Stimulated activated CD8-positive, alpha-beta memory T cell treated with anti-CD3 and anti-CD28 coated beads, Interleukin-15, amount 100 ng/mL, for 4 hours (primary cell): ENCODE results near the gene CYB561A3.

Experiments used
- DNase-seq, 2 donors: peaks; one replicate each; pipeline ENCODE4 v3.0.0-alpha.2; 2020; ENCODE audit warnings: low read depth in 2 of 2

Gene CYB561A3

GRCh38 chr11:61369372-61370348 lies 8.0 kb upstream of the CYB561A3 start:
- DNase-seq, result no peak

GRCh38 chr11:61368646-61369045 lies 7.0 kb upstream of the CYB561A3 start:
- DNase-seq, result no peak

GRCh38 chr11:61367406-61367805 lies 5.7 kb upstream of the CYB561A3 start:
- no peak for DNase-seq

- DNase-seq, result no peak
Observed at GRCh38 chr11:61364012-61364675, 2.5 kb upstream of the CYB561A3 start.

GRCh38 chr11:61362542-61362875 lies 827 bp upstream of the CYB561A3 start:
- no peak for DNase-seq

GRCh38 chr11:61361237-61361740 lies 393 bp downstream of the CYB561A3 start:
- no peak for DNase-seq

- DNase-seq, result no peak
Observed at GRCh38 chr11:61359516-61359915, 2.2 kb downstream of the CYB561A3 start.

- DNase-seq, result no peak
Observed at GRCh38 chr11:61358566-61358965, 3.1 kb downstream of the CYB561A3 start.

GRCh38 chr11:61357894-61358239 lies 3.8 kb downstream of the CYB561A3 start:
- no peak for DNase-seq

- no peak for DNase-seq
Observed at GRCh38 chr11:61357233-61357893, 4.3 kb downstream of the CYB561A3 start.

GRCh38 chr11:61356706-61357105 lies 5.0 kb downstream of the CYB561A3 start:
- DNase-seq, result no peak

- no peak for DNase-seq
Observed at GRCh38 chr11:61354208-61354607, 7.5 kb downstream of the CYB561A3 start.

GRCh38 chr11:61353131-61354067 lies 8.3 kb downstream of the CYB561A3 start:
- DNase-seq, result no peak

- no peak for DNase-seq
Observed at GRCh38 chr11:61352038-61352437, 9.6 kb downstream of the CYB561A3 start.

GRCh38 chr11:61350803-61351202 lies 10.9 kb downstream of the CYB561A3 start:
- DNase-seq, result no peak

- DNase-seq, result no peak
Observed at GRCh38 chr11:61350336-61350735, 11.3 kb downstream of the CYB561A3 start.

GRCh38 chr11:61349916-61350315 lies 11.8 kb downstream of the CYB561A3 start:
- DNase-seq, result no peak

- no peak for DNase-seq
Observed at GRCh38 chr11:61349189-61349751, 12.4 kb downstream of the CYB561A3 start.

- DNase-seq, result no peak
Observed at GRCh38 chr11:61347916-61348461, 13.7 kb downstream of the CYB561A3 start.

- no peak for DNase-seq
Observed at GRCh38 chr11:61345954-61346843, 15.5 kb downstream of the CYB561A3 start.
